Testis (tissue), 3 donors: ENCODE measurements around the gene FIGN. TPM values are rescaled to one million over a fixed set of nuclear protein-coding genes. Genes with fewer than 3 reads are reported as not detected.

ENCODE experiments used
- DNase-seq: peaks from one replicate; pipeline ENCODE4 v3.0.0-alpha.2; 2019
- H3K27ac ChIP-seq, 2 donors: fragments of 200-600 bp; sonication (generic); one replicate each; pipeline ENCODE4 v1.5.1; 2019
- H3K27me3 ChIP-seq: fragments of 200-600 bp; sonication (generic); one replicate; pipeline ENCODE4 v1.5.1; 2019
- H3K36me3 ChIP-seq: fragments of 200-600 bp; sonication (generic); one replicate; pipeline ENCODE4 v1.5.1; 2017; ENCODE audit warnings: low read depth; ENCODE audit errors: missing control alignments
- H3K4me1 ChIP-seq: fragments of 200-600 bp; sonication (generic); one replicate; pipeline ENCODE4 v1.5.1; 2019
- H3K4me3 ChIP-seq, 2 donors: fragments of 200-600 bp; sonication (generic); one replicate each; pipeline ENCODE4 v1.5.1; 2017 to 2019
- H3K9me3 ChIP-seq: fragments of 200-600 bp; sonication (generic); one replicate; pipeline ENCODE4 v1.5.1; 2017
- POLR2A ChIP-seq: fragments of 450-650 bp; IDR thresholded peaks from one replicate; pipeline ENCODE4 v1.6.1; 2017; ENCODE audit warnings: antibody characterized with exemption, mild to moderate bottlenecking, moderate library complexity
- WGBS, 2 donors: methylation state at CpG; one replicate each; pipeline ENCODE4 v1.1.5; 2018; 5-methylcytosine and 5-hydroxymethylcytosine counted together
- intact Hi-C: fragments of 100-400 bp; cut with DNase I; formaldehyde crosslinking; loops from one replicate; pipeline ENCODE4 v1.15.1; 2023; ENCODE audit warnings: low total_unique reads
- polyA plus RNA-seq: library from polyadenylated mRNA; stranded (reverse); fragments of 350-450 nt; fragmentation: Illumina TruSeq; extraction: RNeasy Lipid Tissue Mini Kit (QIAGEN cat#74804); gene quantifications from one replicate; pipeline ENCODE4 v1.2.3, GENCODE V29; 2014; ENCODE audit warnings: low read depth, low replicate concordance; ENCODE audit not compliant: insufficient read depth
- total RNA-seq, 2 donors: library from RNA; depleted of rRNA; stranded (reverse); fragments of >200 nt; gene quantifications; one replicate each; pipeline ENCODE4 v1.2.3, GENCODE V29; 2016
- TF ChIP-seq, protein P1 (sequence below), 3 experiments: fragments of 450-650 bp in 2 of 3; fragments of 200-600 bp in 1 of 3; sonication (generic) in 1 of 3; IDR thresholded peaks; one replicate each; pipeline ENCODE4 v1.5.1; 2016 to 2019; ENCODE audit warnings: antibody characterized with exemption in 3 of 3, mild to moderate bottlenecking in 2 of 3, moderate library complexity in 1 of 3

The FIGN gene
- total and polyA plus RNA-seq, 3 donors from 2014 or later, result 3.5 to 3.9 (median 3.6) TPM

DNA sequence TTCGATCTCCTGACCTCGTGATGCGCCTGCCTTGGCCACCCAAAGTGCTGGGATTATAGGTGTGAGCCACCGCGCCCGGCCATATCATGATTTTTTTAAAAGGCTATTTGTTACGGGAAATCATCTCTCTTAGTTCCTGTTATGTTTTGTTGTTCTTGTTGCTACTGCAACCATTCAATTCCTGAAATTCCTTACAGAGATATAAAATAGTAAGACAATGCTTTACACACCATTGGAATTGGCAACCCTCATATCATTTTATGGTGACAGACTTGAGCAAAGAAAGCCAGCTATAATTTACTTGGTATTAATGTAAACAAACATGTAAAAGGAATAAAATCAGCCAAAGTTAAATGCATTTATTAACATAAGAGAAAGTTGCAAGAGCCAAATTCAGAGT is 163.0 kb downstream of the FIGN start:
- H3K4me3 ChIP-seq, result no peak overlapping the region
- H3K27ac ChIP-seq, result no peak overlapping the region
- H3K27me3 ChIP-seq, result no peaks in the 10 kb centered on the region
- no peaks in the 10 kb centered on the region for H3K4me1 ChIP-seq
- no peaks in the 10 kb centered on the region for H3K9me3 ChIP-seq
- no peak for DNase-seq
- 90 to 93% methylated on average over 7 of the region's 7 CpGs for WGBS, 2 donors
- H3K36me3 ChIP-seq, result no peaks in the 10 kb centered on the region
- intact Hi-C loops, result no loop called here
- TF ChIP-seq POLR2A, result no peak
- TF ChIP-seq, protein P1, sequence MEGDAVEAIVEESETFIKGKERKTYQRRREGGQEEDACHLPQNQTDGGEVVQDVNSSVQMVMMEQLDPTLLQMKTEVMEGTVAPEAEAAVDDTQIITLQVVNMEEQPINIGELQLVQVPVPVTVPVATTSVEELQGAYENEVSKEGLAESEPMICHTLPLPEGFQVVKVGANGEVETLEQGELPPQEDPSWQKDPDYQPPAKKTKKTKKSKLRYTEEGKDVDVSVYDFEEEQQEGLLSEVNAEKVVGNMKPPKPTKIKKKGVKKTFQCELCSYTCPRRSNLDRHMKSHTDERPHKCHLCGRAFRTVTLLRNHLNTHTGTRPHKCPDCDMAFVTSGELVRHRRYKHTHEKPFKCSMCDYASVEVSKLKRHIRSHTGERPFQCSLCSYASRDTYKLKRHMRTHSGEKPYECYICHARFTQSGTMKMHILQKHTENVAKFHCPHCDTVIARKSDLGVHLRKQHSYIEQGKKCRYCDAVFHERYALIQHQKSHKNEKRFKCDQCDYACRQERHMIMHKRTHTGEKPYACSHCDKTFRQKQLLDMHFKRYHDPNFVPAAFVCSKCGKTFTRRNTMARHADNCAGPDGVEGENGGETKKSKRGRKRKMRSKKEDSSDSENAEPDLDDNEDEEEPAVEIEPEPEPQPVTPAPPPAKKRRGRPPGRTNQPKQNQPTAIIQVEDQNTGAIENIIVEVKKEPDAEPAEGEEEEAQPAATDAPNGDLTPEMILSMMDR (IDR thresholded peaks at IDR 0.05), result no peak

DNA sequence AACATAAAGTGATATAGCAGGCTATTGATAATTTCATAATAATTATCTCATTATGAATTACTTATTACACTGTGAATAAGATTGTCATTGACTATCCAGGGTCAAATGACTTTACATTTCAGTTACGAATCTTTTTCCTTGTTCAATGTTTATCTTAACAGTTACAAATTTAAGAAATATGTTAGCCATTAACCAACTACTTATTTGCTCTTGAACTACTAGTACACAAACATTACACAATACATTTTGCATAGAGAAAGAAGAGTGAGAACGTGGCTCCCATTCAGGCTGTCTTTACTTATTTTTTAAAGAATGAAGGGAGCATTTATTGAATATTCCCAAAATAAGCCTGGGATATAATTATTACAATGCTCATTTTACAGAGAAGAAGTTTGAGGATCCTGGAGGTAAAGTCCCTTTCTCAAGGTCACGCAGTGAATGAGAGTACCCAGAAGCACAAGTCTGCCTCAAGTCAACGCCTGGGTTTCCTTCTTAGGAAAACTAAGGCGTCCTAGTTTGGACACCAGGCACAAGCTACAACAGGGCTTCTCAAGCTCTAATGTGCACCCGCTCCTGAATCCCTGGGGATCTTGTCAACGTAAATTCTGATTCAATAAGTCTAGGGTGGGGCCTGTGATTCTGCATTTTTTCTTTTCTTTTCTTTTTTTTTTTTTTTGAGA is 164.2 kb downstream of the FIGN start:
- Histone ChIP-seq H3K27me3 (no peaks in the 10 kb centered on the region), H3K36me3 (no peaks in the 10 kb centered on the region), H3K4me3 (no peak overlapping the region), H3K4me1 (no peaks in the 10 kb centered on the region), H3K9me3 (no peaks in the 10 kb centered on the region), H3K27ac (no peak overlapping the region)
- intact Hi-C loops, result no loop called here
- no peak for TF ChIP-seq POLR2A
- TF ChIP-seq, protein P1 (IDR thresholded peaks at IDR 0.05), result no peak
- DNase-seq, result no peak
- WGBS, 2 donors, result 90 to 93% methylated on average over 7 of the region's 7 CpGs

GRCh38 chr2:163570391-163570790 is 165.4 kb downstream of the FIGN start:
- TF ChIP-seq POLR2A, result no peak
- TF ChIP-seq, protein P1 (IDR thresholded peaks at IDR 0.05), result no peak
- Histone ChIP-seq H3K36me3 (no peaks in the 10 kb centered on the region), H3K27me3 (no peaks in the 10 kb centered on the region), H3K4me3 (no peak overlapping the region), H3K9me3 (no peaks in the 10 kb centered on the region), H3K27ac (no peak overlapping the region), H3K4me1 (no peaks in the 10 kb centered on the region)
- WGBS, 2 donors, result 88 to 91% methylated on average over 3 of the region's 3 CpGs
- no peak for DNase-seq
- intact Hi-C loops, result no loop called here

GRCh38 chr2:163565192-163565591 is 170.6 kb downstream of the FIGN start:
- no peaks in the 10 kb centered on the region for H3K27me3 ChIP-seq
- H3K4me3 ChIP-seq, result no peak overlapping the region
- no peaks in the 10 kb centered on the region for H3K4me1 ChIP-seq
- TF ChIP-seq POLR2A, result no peak
- TF ChIP-seq, protein P1 (IDR thresholded peaks at IDR 0.05), result no peak
- intact Hi-C loops, result no loop called here
- H3K36me3 ChIP-seq, result no peaks in the 10 kb centered on the region
- no peak overlapping the region for H3K27ac ChIP-seq
- WGBS, 2 donors, result 91 to 96% methylated on average over 1 of the region's 1 CpG
- H3K9me3 ChIP-seq, result no peaks in the 10 kb centered on the region
- no peak for DNase-seq

GRCh38 chr2:163564236-163564635 is 171.6 kb downstream of the FIGN start:
- intact Hi-C loops, result no loop called here
- DNase-seq, result no peak
- Histone ChIP-seq H3K27me3 (no peaks in the 10 kb centered on the region), H3K9me3 (no peaks in the 10 kb centered on the region), H3K27ac (no peak overlapping the region), H3K36me3 (no peaks in the 10 kb centered on the region), H3K4me3 (no peak overlapping the region), H3K4me1 (no peaks in the 10 kb centered on the region)
- TF ChIP-seq POLR2A, result no peak
- TF ChIP-seq, protein P1 (IDR thresholded peaks at IDR 0.05), result no peak
